GM18526 (cell line): ENCODE data around the gene TMED10.

ENCODE experiments used
- POLR2A ChIP-seq: IDR thresholded peaks from 3 replicates; pipeline ENCODE4 v1.6.1; 2011; ENCODE audit not compliant: insufficient read length; ENCODE audit errors: extremely low read depth

The TMED10 gene

GRCh38 chr14:75092698-75093097 is 83.7 kb downstream of the TMED10 start:
- TF ChIP-seq POLR2A, result no peak

GRCh38 chr14:75091251-75091650 is 85.2 kb downstream of the TMED10 start:
- TF ChIP-seq POLR2A, result no peak

GRCh38 chr14:75090353-75090752 is 86.1 kb downstream of the TMED10 start:
- TF ChIP-seq POLR2A, result no peak

GRCh38 chr14:75088566-75089373 is 87.6 kb downstream of the TMED10 start:
- TF ChIP-seq POLR2A, result no peak

- no peak for TF ChIP-seq POLR2A
Measured at GRCh38 chr14:75088153-75088552, 88.3 kb downstream of the TMED10 start.

- no peak for TF ChIP-seq POLR2A
Measured at GRCh38 chr14:75084513-75084912, 91.9 kb downstream of the TMED10 start.

GRCh38 chr14:75083271-75083670 is 93.1 kb downstream of the TMED10 start:
- TF ChIP-seq POLR2A, result no peak

- no peak for TF ChIP-seq POLR2A
Measured at GRCh38 chr14:75081660-75082229, 94.7 kb downstream of the TMED10 start.
